PC-9 (cell line): ENCODE results near the gene IER2.

ENCODE experiments used
- EZH2 ChIP-seq: fragments of 200-600 bp; sonication (generic); IDR thresholded peaks from 2 replicates; pipeline ENCODE4 v1.8.0; 2017; ENCODE audit warnings: antibody characterized with exemption, low read depth
- TF ChIP-seq, protein P1 (sequence below): fragments of 200-600 bp; sonication (generic); conservative IDR thresholded peaks from 2 replicates; pipeline ENCODE4 v1.6.1; 2017; ENCODE audit warnings: mixed run types, antibody characterized with exemption, mild to moderate bottlenecking, moderate library complexity

DNA sequence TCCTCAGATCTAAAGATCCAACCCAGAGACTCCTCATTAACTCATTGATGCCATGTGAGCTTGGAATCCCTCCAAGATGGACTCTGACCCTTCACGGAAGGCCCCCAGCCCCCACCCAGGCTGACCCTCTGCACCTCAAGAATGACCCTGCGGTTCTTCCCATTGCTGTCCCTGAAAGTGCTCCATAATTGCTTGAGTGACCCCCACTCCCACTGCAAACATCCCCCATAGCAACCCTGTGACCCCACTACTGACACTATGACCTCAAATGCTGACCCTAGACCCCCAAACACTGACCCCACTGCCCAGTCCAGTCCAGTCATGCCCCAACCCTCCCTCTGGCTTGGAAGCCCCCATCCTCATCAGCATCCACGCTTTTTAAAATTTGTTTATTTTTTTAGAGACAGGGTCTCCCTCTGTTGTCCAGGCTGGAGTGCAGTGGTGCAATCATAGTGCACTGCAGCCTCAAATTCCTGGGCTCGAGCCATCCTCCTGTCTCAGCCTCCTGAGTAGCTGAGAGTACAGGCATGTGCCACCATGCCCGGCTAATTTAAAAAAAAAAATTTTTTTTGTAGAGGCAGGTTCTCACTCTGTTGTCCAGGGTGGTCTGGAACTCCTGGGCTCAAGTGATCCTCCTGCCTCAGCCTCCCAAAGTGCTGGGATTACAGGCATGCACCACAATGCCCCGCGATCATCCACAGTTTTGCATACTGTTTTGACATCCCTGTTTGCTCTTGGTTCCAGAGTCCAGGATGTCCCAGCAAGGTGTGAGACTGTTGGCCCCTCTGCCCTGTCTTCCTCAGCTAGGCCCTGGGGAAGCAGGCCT, 48.4 kb upstream of the IER2 start:
- TF ChIP-seq, protein P1, sequence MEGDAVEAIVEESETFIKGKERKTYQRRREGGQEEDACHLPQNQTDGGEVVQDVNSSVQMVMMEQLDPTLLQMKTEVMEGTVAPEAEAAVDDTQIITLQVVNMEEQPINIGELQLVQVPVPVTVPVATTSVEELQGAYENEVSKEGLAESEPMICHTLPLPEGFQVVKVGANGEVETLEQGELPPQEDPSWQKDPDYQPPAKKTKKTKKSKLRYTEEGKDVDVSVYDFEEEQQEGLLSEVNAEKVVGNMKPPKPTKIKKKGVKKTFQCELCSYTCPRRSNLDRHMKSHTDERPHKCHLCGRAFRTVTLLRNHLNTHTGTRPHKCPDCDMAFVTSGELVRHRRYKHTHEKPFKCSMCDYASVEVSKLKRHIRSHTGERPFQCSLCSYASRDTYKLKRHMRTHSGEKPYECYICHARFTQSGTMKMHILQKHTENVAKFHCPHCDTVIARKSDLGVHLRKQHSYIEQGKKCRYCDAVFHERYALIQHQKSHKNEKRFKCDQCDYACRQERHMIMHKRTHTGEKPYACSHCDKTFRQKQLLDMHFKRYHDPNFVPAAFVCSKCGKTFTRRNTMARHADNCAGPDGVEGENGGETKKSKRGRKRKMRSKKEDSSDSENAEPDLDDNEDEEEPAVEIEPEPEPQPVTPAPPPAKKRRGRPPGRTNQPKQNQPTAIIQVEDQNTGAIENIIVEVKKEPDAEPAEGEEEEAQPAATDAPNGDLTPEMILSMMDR = no peak
- no peak for TF ChIP-seq EZH2
